GM12873 (cell line): ENCODE data around the gene NMB.

ENCODE experiments used
- CTCF ChIP-seq: IDR thresholded peaks from 2 replicates; pipeline ENCODE4 v1.5.1; 2012; ENCODE audit warnings: low read depth, mild to moderate bottlenecking, moderate library complexity, low read length, control low read depth; ENCODE audit not compliant: insufficient read depth; ENCODE audit errors: missing control alignments

The NMB gene

GRCh38 chr15:84661001-84661400 lies 3.0 kb upstream of the NMB start:
- no peak for TF ChIP-seq CTCF

GRCh38 chr15:84659904-84660781 lies 2.1 kb upstream of the NMB start:
- TF ChIP-seq CTCF = no peak

GRCh38 chr15:84658788-84659411 lies 901 bp upstream of the NMB start:
- TF ChIP-seq CTCF = no peak

GRCh38 chr15:84657748-84658079 lies 285 bp downstream of the NMB start:
- no peak for TF ChIP-seq CTCF

GRCh38 chr15:84656972-84657371 lies 1.0 kb downstream of the NMB start:
- no peak for TF ChIP-seq CTCF

GRCh38 chr15:84654689-84655453 lies 3.1 kb downstream of the NMB start:
- TF ChIP-seq CTCF = peak; percentile 77

GRCh38 chr15:84653910-84654688 lies 3.9 kb downstream of the NMB start, which contains the start of gene WDR73:
WDR73 (minus strand) TSS chr15:84654283; CDS start chr15:84654274, 9 bp downstream.
- TF ChIP-seq CTCF = no peak
